SK-N-SH (cell line): ENCODE data around the gene CCRL2. TPM values are rescaled to one million over a fixed set of nuclear protein-coding genes. Genes with fewer than 3 reads are reported as not detected.

Experiments used
- CTCF ChIA-PET: fragments of 300-600, 350-600 bp; formaldehyde crosslinking; extraction: SDS; loops from one replicate; lab custom pipeline; 2021; lab: Yijun Ruan, JAX
- POLR2A ChIA-PET: fragments of 350-600 bp; sonication (Branson Sonifier 250); formaldehyde crosslinking; extraction: SDS; loops from one replicate; lab custom pipeline; 2020; ENCODE audit warnings: antibody characterized with exemption, inconsistent platforms; lab: Yijun Ruan, JAX
- DNase-seq: peaks from one replicate; pipeline ENCODE4 v3.0.0; 2012
- H2AFZ ChIP-seq: fragments of 200-600 bp; sonication (generic); 2 replicates; pipeline ENCODE4 v1.8.1; 2016; ENCODE audit warnings: antibody characterized with exemption, mild to moderate bottlenecking, low read depth
- H3F3A ChIP-seq: fragments of 200-600 bp; sonication (generic); replicated peaks from 2 replicates; pipeline ENCODE3; 2016; ENCODE audit warnings: antibody characterized with exemption, mild to moderate bottlenecking; ENCODE audit not compliant: insufficient read depth
- H3K27ac ChIP-seq, 2 experiments: fragments of 200-500 bp in 1 of 2; fragments of 200-600 bp in 1 of 2; sonication (Bioruptor generic) in 1 of 2; sonication (generic), shearing (Covaris generic) in 1 of 2; 2 replicates each; pipeline versions ENCODE4 v1.5.1 to v1.6.1; 2014 to 2016; ENCODE audit warnings: low read depth in 2 of 2, inconsistent platforms in 1 of 2, low read length in 1 of 2, mild to moderate bottlenecking in 1 of 2, mixed read lengths in 1 of 2
- H3K27me3 ChIP-seq: fragments of 200-600 bp; sonication (generic), shearing (Covaris generic); 2 replicates; pipeline ENCODE4 v1.6.1; 2016; ENCODE audit warnings: mixed run types; ENCODE audit not compliant: insufficient read depth
- H3K36me3 ChIP-seq, 2 experiments: fragments of 200-500 bp in 1 of 2; fragments of 200-600 bp in 1 of 2; sonication (Bioruptor generic) in 1 of 2; sonication (generic) in 1 of 2; replicated peaks in 1 of 2; 2 replicates each; pipeline versions ENCODE3 to v1.5.1; 2014 to 2016; ENCODE audit warnings: low read length in 1 of 2, mild to moderate bottlenecking in 1 of 2; ENCODE audit not compliant: insufficient read depth in 2 of 2, control insufficient read depth in 1 of 2
- H3K4me1 ChIP-seq, 2 experiments: fragments of 200-500 bp in 1 of 2; fragments of 200-600 bp in 1 of 2; sonication (Bioruptor generic) in 1 of 2; sonication (generic), shearing (Covaris generic) in 1 of 2; 2 replicates each; pipeline versions ENCODE4 v1.5.1 to v1.6.1; 2014 to 2016; ENCODE audit warnings: low read depth in 1 of 2, low read length in 1 of 2, mixed run types in 1 of 2; ENCODE audit not compliant: insufficient read depth in 2 of 2, control insufficient read depth in 1 of 2
- H3K4me2 ChIP-seq: fragments of 200-600 bp; sonication (generic), shearing (Covaris generic); 2 replicates; pipeline ENCODE4 v1.6.1; 2017; ENCODE audit warnings: mixed run types
- H3K4me3 ChIP-seq, 2 experiments: fragments of 200-500 bp in 1 of 2; fragments of 200-600 bp in 1 of 2; sonication (Bioruptor generic) in 1 of 2; sonication (generic), shearing (Covaris generic) in 1 of 2; 2 replicates each; pipeline versions ENCODE4 v1.5.1 to v1.8.1; 2014 to 2016; ENCODE audit warnings: low read depth in 2 of 2, inconsistent platforms in 1 of 2, low read length in 1 of 2, mild to moderate bottlenecking in 1 of 2, mixed read lengths in 1 of 2, moderate library complexity in 1 of 2
- H3K79me2 ChIP-seq: fragments of 200-600 bp; sonication (generic); 2 replicates; pipeline ENCODE4 v1.8.1; 2017; ENCODE audit warnings: mild to moderate bottlenecking; ENCODE audit not compliant: insufficient read depth
- H3K9ac ChIP-seq: fragments of 200-600 bp; sonication (generic); 2 replicates; pipeline ENCODE4 v1.6.1; 2017; ENCODE audit warnings: mixed run types
- H3K9me2 ChIP-seq: fragments of 200-600 bp; sonication (generic); 2 replicates; pipeline ENCODE4 v1.6.1; 2017; ENCODE audit warnings: mixed run types
- H3K9me3 ChIP-seq: fragments of 200-600 bp; sonication (generic); 2 replicates; pipeline ENCODE4 v1.6.1; 2017; ENCODE audit warnings: mixed run types, mild to moderate bottlenecking, moderate library complexity
- H4K20me1 ChIP-seq: fragments of 200-600 bp; sonication (generic); 2 replicates; pipeline ENCODE4 v1.6.1; 2017; ENCODE audit warnings: mild to moderate bottlenecking, mixed run types; ENCODE audit not compliant: insufficient read depth
- CTCF ChIP-seq: fragments of 200-600 bp; sonication (generic); IDR thresholded peaks from 2 replicates; pipeline ENCODE4 v1.6.1; 2017; ENCODE audit warnings: antibody characterized with exemption, mild to moderate bottlenecking, moderate library complexity
- ELF1 ChIP-seq: IDR thresholded peaks from 2 replicates; pipeline ENCODE4 v1.4.0; 2012
- EP300 ChIP-seq, 2 experiments: IDR thresholded peaks; 2 replicates each; pipeline versions ENCODE4 v1.4.0 to v1.6.1; 2012; ENCODE audit warnings: borderline replicate concordance in 1 of 2, low read depth in 1 of 2, low read length in 1 of 2
- FOSL2 ChIP-seq: IDR thresholded peaks from 2 replicates; pipeline ENCODE4 v1.4.0; 2012; ENCODE audit warnings: low read depth, mild to moderate bottlenecking, moderate library complexity, borderline replicate concordance
- FOXJ3 ChIP-seq: sonication (generic); formaldehyde crosslinking; IDR thresholded peaks from 2 replicates; pipeline ENCODE4 v1.5.1; 2020; ENCODE audit warnings: mild to moderate bottlenecking, missing genetic modification reagents
- GABPA ChIP-seq: IDR thresholded peaks from 2 replicates; pipeline ENCODE4 v1.4.0; 2012; ENCODE audit warnings: low read depth, mild to moderate bottlenecking
- GATA2 ChIP-seq: sonication (generic); formaldehyde crosslinking; IDR thresholded peaks from 2 replicates; pipeline ENCODE4 v1.5.0; 2020; ENCODE audit warnings: mild to moderate bottlenecking, missing genetic modification reagents
- IRF3 ChIP-seq: fragments of 150-350 bp; IDR thresholded peaks from 2 replicates; pipeline ENCODE4 v1.6.1; 2016; ENCODE audit warnings: mild to moderate bottlenecking, low read depth, low read length
- MAX ChIP-seq: IDR thresholded peaks from 2 replicates; pipeline ENCODE4 v1.4.0; 2012; ENCODE audit warnings: low read depth
- MEF2A ChIP-seq: IDR thresholded peaks from 2 replicates; pipeline ENCODE4 v1.4.0; 2012; ENCODE audit warnings: low read depth, borderline replicate concordance
- NFIC ChIP-seq: IDR thresholded peaks from 2 replicates; pipeline ENCODE4 v1.4.0; 2012; ENCODE audit warnings: borderline replicate concordance
- POLR2AphosphoS5 ChIP-seq: IDR thresholded peaks from 2 replicates; pipeline ENCODE4 v1.6.1; 2012; ENCODE audit warnings: low read depth, low read length
- RAD21 ChIP-seq: IDR thresholded peaks from 2 replicates; pipeline ENCODE4 v1.6.1; 2012; ENCODE audit warnings: mild to moderate bottlenecking, low read length
- RCOR1 ChIP-seq: fragments of 150-350 bp; IDR thresholded peaks from 2 replicates; pipeline ENCODE4 v1.6.1; 2017; ENCODE audit warnings: antibody characterized with exemption, low read length
- REST ChIP-seq: IDR thresholded peaks from 2 replicates; pipeline ENCODE4 v1.6.1; 2012; ENCODE audit warnings: mild to moderate bottlenecking, low read depth, low read length, moderate library complexity
- RFX5 ChIP-seq: IDR thresholded peaks from 2 replicates; pipeline ENCODE4 v1.6.1; 2012; ENCODE audit warnings: mild to moderate bottlenecking, improper control_type of control experiment, low read length
- RXRA ChIP-seq: IDR thresholded peaks from 2 replicates; pipeline ENCODE4 v1.4.0; 2012; ENCODE audit warnings: low read depth, mild to moderate bottlenecking, borderline replicate concordance
- TAF1 ChIP-seq: IDR thresholded peaks from 2 replicates; pipeline ENCODE4 v1.6.1; 2012; ENCODE audit warnings: low read depth, mild to moderate bottlenecking, low read length, moderate library complexity, borderline replicate concordance
- TEAD4 ChIP-seq: IDR thresholded peaks from 2 replicates; pipeline ENCODE4 v1.4.0; 2012; ENCODE audit warnings: mild to moderate bottlenecking, borderline replicate concordance; ENCODE audit not compliant: insufficient read depth
- USF1 ChIP-seq: IDR thresholded peaks from 2 replicates; pipeline ENCODE4 v1.4.0; 2012; ENCODE audit warnings: low read depth, borderline replicate concordance
- USF2 ChIP-seq: fragments of 150-350 bp; IDR thresholded peaks from 2 replicates; pipeline ENCODE4 v1.6.1; 2017; ENCODE audit warnings: antibody characterized with exemption, low read length, low read depth, borderline replicate concordance
- WGBS: methylation state at CpG from one replicate; pipeline ENCODE4 v1.1.6; 2017; ENCODE audit warnings: low lambda C conversion rate; 5-methylcytosine and 5-hydroxymethylcytosine counted together
- polyA plus RNA-seq, 3 experiments: library from polyadenylated mRNA; depleted of rRNA; stranded (reverse); fragments of >200 nt; gene quantifications; 2 replicates each; pipeline ENCODE4 v1.2.3, GENCODE V29; 2012

Gene CCRL2
- polyA plus RNA-seq, 1 of the 3 experiments (the other 2 are of a cell fraction): not detected

- TF ChIP-seq CTCF (no peak), RFX5 (no peak), GATA2 (CRISPR knock-in tag) (no peak), MAX (no peak)
Observed at GRCh38 chr3:46454606-46455005, 47.5 kb downstream of the CCRL2 start (continued).

- WGBS: 51% methylated on average over 13 of the region's 21 CpGs
- Histone ChIP-seq H3K9me3 (no peaks in the 10 kb centered on the region), H3F3A (no peaks in the 10 kb centered on the region), H2AFZ (no peak overlapping the region), H3K4me2 (no peak overlapping the region), H3K4me3 (no peak overlapping the region), H3K27me3 (0 out of 2 replicates have a peak, but pooled peaks cover 8% of the 10 kb centered on the region), H3K9me2 (no peaks in the 10 kb centered on the region), H3K4me1 (no peaks in the 10 kb centered on the region), H4K20me1 (no peaks in the 10 kb centered on the region), H3K79me2 (no peaks in the 10 kb centered on the region), H3K36me3 (no peaks in the 10 kb centered on the region), H3K9ac (no peak overlapping the region), H3K27ac (no peak overlapping the region)
- no peak for DNase-seq
- POLR2A ChIA-PET: no interaction called here
- TF ChIP-seq ELF1 (no peak), RFX5 (no peak), RAD21 (no peak), IRF3 (no peak), FOSL2 (no peak), REST (no peak), TAF1 (no peak), EP300 (IDR thresholded peaks at IDR 0.05; ENCODE audit: borderline replicate concordance in 1 of 2, low read depth in 1 of 2, low read length in 1 of 2) (no peak), USF1 (no peak), RXRA (no peak), USF2 (no peak), TEAD4 (no peak), NFIC (no peak), GABPA (no peak), GATA2 (CRISPR knock-in tag) (no peak), FOXJ3 (CRISPR knock-in tag) (no peak), RCOR1 (no peak), POLR2AphosphoS5 (no peak), MEF2A (no peak)
- CTCF ChIA-PET: interaction anchor here (0.9 to 1.1 kb wide), 2 partner anchors 10 to 31 kb away, joined by 3 read pairs; partner anchors contain the start of gene LTF
Observed at GRCh38 chr3:46455231-46456115, 48.4 kb downstream of the CCRL2 start.
